BE2C (cell line): ENCODE data around the gene TNNI2.

Source experiments
- DNase-seq: peaks from one replicate; pipeline ENCODE4 v3.0.0-alpha.2; 2020
- H3K27me3 ChIP-seq: fragments of 250-450 bp; sonication (Bioruptor Pico); 2 replicates; pipeline ENCODE4 v1.5.1; 2020; ENCODE audit warnings: mild to moderate bottlenecking
- H3K36me3 ChIP-seq: fragments of 250-450 bp; sonication (Bioruptor Pico); 2 replicates; pipeline ENCODE4 v1.5.1; 2020; ENCODE audit warnings: mild to moderate bottlenecking
- H3K4me1 ChIP-seq: fragments of 250-450 bp; sonication (Bioruptor Pico); 2 replicates; pipeline ENCODE4 v1.5.1; 2020
- H3K4me3 ChIP-seq: 2 replicates; pipeline ENCODE4 v1.5.1; 2011; ENCODE audit warnings: low read depth, low read length
- H3K9me3 ChIP-seq: fragments of 250-450 bp; sonication (Bioruptor Pico); 2 replicates; pipeline ENCODE4 v1.5.1; 2020
- CTCF ChIP-seq: IDR thresholded peaks from 2 replicates; pipeline ENCODE4 v1.5.1; 2012; ENCODE audit warnings: mild to moderate bottlenecking, low read depth, low read length

The TNNI2 gene

DNA sequence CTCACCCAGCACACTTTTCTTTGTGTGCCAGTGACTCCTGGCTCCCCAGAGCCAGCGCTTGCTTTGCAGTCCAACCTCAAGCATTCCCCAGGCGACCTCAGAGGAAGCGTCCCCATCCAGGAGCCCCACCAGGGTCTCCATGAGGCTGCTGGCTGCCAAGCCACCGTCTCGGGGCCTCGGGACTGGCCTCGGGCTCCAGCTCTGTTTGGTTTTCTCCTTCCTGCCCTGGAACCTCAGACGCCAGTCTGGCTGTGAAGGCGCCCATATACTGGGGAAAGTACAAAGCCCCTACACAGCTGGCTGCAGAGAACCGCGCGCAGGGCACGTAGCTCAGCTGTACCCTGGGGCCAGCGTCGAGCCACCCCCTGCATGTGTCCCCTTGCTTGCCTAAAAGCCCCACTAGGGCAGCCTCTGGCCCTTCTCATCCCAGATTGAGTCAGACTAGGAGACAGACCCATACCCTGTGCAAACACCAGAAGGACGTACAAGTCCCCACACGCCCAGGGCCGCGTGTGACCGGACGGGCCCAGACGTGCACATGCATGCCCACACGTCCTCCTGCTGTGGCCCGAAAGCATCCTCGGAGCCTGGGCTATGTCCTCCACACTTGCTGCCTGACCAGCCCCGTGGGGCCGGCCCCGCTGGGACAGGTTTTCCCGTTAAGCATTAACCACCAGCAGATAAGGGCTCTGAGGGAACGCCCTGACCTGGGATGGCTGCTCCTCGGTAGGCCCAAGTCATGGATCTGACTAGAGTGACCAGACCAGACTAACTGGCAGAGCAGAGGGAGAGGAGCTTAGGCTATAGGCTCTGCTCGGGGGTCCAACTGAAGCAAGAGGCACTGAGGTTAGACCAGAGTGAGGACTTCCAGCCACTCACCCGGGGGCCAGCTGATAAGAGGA lies 8.2 kb upstream of the TNNI2 start:
- Histone ChIP-seq H3K4me3 (no peak overlapping the region), H3K27me3 (no peaks in the 10 kb centered on the region; the same call in 1 of the 2 replicates), H3K9me3 (no peaks in the 10 kb centered on the region), H3K4me1 (peaks cover 10% of the 10 kb centered on the region), H3K36me3 (no peaks in the 10 kb centered on the region)
- TF ChIP-seq CTCF: no peak
- DNase-seq: no peak

GRCh38 chr11:1831338-1832210 lies 7.2 kb upstream of the TNNI2 start:
- no peaks in the 10 kb centered on the region for H3K9me3 ChIP-seq
- TF ChIP-seq CTCF: no peak
- no peak overlapping the region for H3K4me3 ChIP-seq
- no peak for DNase-seq
- peaks cover 10% of the 10 kb centered on the region for H3K4me1 ChIP-seq
- H3K27me3 ChIP-seq: no peaks in the 10 kb centered on the region; the same call in 1 of the 2 replicates
- no peaks in the 10 kb centered on the region for H3K36me3 ChIP-seq

DNA sequence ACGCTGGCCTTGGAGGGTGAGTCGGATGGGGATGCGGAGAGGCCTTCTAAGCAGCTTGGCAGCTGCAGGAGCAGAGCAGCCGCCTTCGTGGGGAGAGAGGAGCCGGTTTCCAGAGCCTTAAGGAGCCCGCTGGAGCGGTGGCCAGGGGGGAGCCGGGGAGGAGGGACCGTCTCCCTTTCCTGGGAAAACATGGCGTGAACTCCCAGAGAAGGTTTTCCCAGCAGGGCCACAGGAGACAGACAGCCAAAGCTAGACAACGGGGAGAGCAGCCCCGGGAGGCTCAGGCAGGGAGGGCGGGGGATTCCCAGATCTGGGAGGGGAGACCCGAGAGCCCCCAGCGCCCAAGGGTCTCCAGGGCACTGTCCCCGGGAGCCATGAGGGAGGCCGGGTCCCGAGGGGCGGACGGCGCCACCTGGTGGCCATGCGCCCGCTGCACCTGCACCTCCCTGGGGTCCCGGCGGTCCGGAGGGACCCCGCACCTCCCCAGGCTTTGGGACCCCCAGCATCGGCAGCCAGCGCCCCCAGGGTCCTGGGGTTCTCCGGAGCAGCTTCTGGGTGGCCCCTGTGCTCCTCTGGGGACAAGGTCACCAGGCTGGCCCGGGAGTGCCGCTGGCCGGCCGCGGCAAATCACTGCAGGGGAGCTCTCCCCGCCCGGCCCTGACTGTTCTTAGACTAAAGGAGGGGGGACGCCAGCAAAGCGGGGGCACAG lies 6.4 kb upstream of the TNNI2 start:
- Histone ChIP-seq H3K9me3 (no peaks in the 10 kb centered on the region), H3K27me3 (no peaks in the 10 kb centered on the region; the same call in 1 of the 2 replicates), H3K4me1 (peaks cover 3% of the 10 kb centered on the region; the same call in 1 of the 2 replicates), H3K4me3 (no peak overlapping the region), H3K36me3 (no peaks in the 10 kb centered on the region)
- TF ChIP-seq CTCF: peak; percentile 65
- peak; percentile 69 for DNase-seq

DNA sequence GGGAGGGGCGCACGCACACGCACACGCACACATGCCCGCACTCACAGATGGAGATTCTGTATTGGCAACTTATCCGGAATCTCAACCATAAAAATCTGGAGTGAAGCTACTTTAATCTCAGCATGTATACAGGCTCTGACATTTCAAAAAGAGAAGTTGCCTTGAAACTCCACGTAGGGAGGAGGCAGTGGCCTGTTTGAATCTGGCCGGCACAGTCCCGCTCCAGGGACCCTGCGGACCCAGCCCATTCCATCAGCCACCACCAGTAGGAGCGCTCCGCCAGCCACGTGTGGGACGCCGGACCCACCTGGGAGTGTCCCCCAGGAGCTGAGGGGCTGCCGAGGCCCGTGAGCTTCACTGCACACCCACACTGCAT lies 5.9 kb upstream of the TNNI2 start:
- Histone ChIP-seq H3K4me3 (no peak overlapping the region), H3K36me3 (no peaks in the 10 kb centered on the region), H3K27me3 (no peaks in the 10 kb centered on the region; the same call in 1 of the 2 replicates), H3K4me1 (no peaks in the 10 kb centered on the region; the same call in 1 of the 2 replicates), H3K9me3 (no peaks in the 10 kb centered on the region)
- DNase-seq: no peak
- no peak for TF ChIP-seq CTCF

GRCh38 chr11:1834062-1834610 lies 4.6 kb upstream of the TNNI2 start:
- no peaks in the 10 kb centered on the region for H3K36me3 ChIP-seq
- no peak for TF ChIP-seq CTCF
- H3K9me3 ChIP-seq: no peaks in the 10 kb centered on the region
- H3K27me3 ChIP-seq: no peaks in the 10 kb centered on the region
- no peak overlapping the region for H3K4me3 ChIP-seq
- DNase-seq: no peak
- no peaks in the 10 kb centered on the region; the same call in 1 of the 2 replicates for H3K4me1 ChIP-seq
